Skeletal muscle tissue (tissue), 4 donors: ENCODE measurements around the gene COL23A1. TPM values are rescaled to one million over a fixed set of nuclear protein-coding genes. Genes with fewer than 3 reads are reported as not detected.

ENCODE experiments used
- H3K27ac ChIP-seq: one replicate; pipeline ENCODE4 v1.7.0; 2013; ENCODE audit warnings: mild to moderate bottlenecking, low read depth, low read length, inconsistent platforms
- H3K27me3 ChIP-seq, 3 donors: one replicate each; pipeline ENCODE4 v1.7.0; 2013; ENCODE audit warnings: low read length in 3 of 3; ENCODE audit not compliant: control insufficient read depth in 3 of 3, insufficient read depth in 3 of 3
- H3K36me3 ChIP-seq, 3 donors: one replicate each; pipeline ENCODE4 v1.7.0; 2013; ENCODE audit warnings: low read length in 3 of 3; ENCODE audit not compliant: control insufficient read depth in 3 of 3, insufficient read depth in 3 of 3
- H3K4me1 ChIP-seq, 3 donors: one replicate each; pipeline ENCODE4 v1.7.0; 2013; ENCODE audit warnings: low read length in 3 of 3, mild to moderate bottlenecking in 3 of 3; ENCODE audit not compliant: control insufficient read depth in 3 of 3, insufficient read depth in 3 of 3
- H3K4me3 ChIP-seq, 3 donors: one replicate each; pipeline ENCODE4 v1.7.0; 2013; ENCODE audit warnings: low read length in 3 of 3
- H3K9ac ChIP-seq, 3 donors: one replicate each; pipeline ENCODE4 v1.7.0; 2013; ENCODE audit warnings: low read length in 3 of 3, mild to moderate bottlenecking in 3 of 3, moderate library complexity in 2 of 3, low read depth in 1 of 3
- H3K9me3 ChIP-seq, 3 donors: one replicate each; pipeline ENCODE4 v1.7.0; 2013; ENCODE audit warnings: low read length in 3 of 3; ENCODE audit not compliant: control insufficient read depth in 3 of 3
- total RNA-seq: library from RNA; depleted of rRNA; stranded (reverse); fragments of >200 nt; gene quantifications from one replicate; pipeline ENCODE4 v1.2.3, GENCODE V29; 2014
- donor health status: Osteomylitis.

The COL23A1 gene
- total RNA-seq, 1 donor from 2014 or later: 0.52 TPM

GRCh38 chr5:178368274-178368673 is 221.9 kb downstream of the COL23A1 start:
- Histone ChIP-seq H3K4me1 (peaks cover 10 to 17% (median 11%) of the 10 kb centered on the region in 3 donors), H3K9ac (no peak overlapping the region), H3K4me3 (no peak overlapping the region), H3K36me3 (no peaks in the 10 kb centered on the region), H3K27ac (no peak overlapping the region), H3K27me3 (peaks cover 0 to 34% (median 14%) of the 10 kb centered on the region in 3 donors), H3K9me3 (no peaks in the 10 kb centered on the region)

DNA sequence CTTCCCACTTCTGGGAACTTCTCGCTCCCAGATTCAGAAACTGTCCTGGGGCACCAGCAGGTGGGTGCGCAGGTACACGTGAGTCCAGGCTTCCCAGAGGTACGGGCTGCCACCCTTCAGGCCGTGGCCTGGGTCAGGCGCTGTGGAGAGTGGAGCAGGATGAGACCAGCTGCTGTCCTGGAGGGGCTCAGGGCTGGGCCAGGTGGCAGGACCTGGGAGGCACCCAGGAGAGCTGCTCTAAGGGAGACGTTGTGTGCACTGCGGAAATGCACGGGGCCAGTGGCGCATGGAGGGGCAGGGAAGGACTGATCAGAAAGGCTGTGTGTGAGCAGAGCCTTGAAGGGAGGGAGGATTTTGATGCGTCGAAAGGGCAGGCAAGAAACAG is 222.5 kb downstream of the COL23A1 start:
- Histone ChIP-seq H3K27me3 (peaks cover 0 to 34% (median 11%) of the 10 kb centered on the region in 3 donors), H3K36me3 (no peaks in the 10 kb centered on the region), H3K9ac (no peak overlapping the region), H3K4me1 (peaks cover 10 to 19% (median 11%) of the 10 kb centered on the region in 3 donors), H3K4me3 (no peak overlapping the region), H3K9me3 (no peaks in the 10 kb centered on the region), H3K27ac (no peak overlapping the region)

DNA sequence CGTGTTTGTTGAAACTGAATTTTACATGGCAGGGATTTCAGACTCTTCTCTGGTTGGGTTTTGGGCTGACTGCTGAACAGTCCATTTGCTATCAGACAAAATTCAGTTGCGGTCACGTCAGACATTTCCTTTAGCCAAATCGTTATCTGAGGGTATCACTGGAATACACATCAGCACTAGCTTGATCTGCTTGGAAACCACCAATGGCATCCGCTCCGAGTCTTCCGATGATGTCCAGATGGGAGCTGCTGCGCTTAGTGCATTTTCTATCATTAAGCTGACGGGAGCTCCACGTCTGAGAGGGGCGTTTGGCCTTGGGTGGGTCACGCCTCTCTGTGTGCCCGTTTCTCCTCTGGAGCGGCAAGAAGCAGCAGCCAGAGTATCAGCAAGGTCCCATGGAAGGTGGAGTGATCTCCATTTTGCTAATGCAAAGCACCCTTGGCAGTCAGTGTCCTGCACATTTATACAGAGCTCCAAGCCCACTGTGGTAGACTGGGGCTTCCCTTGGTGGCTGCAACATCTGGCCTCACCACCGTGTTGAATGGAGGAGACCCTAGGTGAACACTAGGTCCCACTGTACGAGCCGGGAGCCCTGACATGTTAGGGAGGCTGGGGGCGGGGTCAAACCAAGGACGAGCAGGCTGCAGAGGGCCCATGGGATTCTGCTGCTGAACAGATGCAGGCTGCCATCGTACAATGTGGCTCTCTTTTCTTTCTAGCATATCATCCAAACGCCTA is 223.0 kb downstream of the COL23A1 start:
- no peaks in the 10 kb centered on the region for H3K36me3 ChIP-seq
- H3K27me3 ChIP-seq: peaks cover 0 to 30% (median 11%) of the 10 kb centered on the region in 3 donors
- no peaks in the 10 kb centered on the region for H3K9me3 ChIP-seq
- no peak overlapping the region for H3K4me3 ChIP-seq
- H3K27ac ChIP-seq: no peak overlapping the region
- H3K4me1 ChIP-seq: peaks cover 8 to 19% (median 11%) of the 10 kb centered on the region in 3 donors
- no peak overlapping the region for H3K9ac ChIP-seq

DNA sequence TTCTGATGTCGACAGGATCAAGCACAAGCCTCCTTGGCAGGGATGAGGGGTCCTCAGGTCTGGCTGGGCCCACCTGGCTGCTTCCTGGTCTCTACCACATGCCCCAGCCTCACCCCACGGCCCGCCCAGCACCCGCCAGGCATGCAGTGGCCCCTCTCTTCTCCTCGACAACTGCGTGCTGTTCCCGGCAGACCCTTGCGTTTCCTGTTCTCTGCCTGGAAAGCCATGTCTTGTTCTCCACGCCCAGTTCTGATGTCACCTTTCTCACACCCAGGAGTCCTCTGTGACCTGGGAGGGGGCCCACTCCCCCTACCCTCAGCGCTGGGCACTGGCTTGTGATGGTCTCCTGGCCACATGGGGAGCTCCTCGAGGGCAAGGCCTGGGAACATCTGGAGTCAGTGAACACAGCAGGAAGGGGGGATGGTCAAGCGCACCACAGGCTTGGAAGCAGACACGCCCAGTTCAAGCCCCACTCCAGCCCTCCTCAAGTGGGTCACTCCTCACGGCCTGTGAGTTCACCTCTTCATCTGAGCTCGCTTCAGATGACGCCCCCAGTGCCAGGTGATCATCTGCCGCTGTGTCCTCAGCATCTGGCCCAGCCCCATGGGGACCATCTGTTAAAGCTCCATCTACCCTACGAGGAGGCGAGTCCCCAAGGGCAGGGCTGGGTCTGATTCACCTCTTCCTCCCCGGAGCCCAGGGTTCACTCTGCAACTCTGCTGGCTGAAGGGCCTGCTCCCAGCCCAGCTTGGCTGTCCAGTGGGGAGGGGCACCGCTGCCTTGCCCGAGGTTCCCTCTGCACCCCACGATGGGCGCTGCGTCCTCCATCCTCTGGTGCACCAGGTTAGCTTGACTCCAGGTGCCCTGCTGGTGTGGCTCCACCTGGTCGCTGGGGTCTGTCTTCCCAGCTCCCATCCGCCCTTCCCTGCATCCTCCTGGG is 224.4 kb downstream of the COL23A1 start:
- Histone ChIP-seq H3K4me1 (peaks cover 0 to 9% (median 2%) of the 10 kb centered on the region in 3 donors), H3K9ac (no peak overlapping the region), H3K4me3 (no peak overlapping the region), H3K27ac (no peak overlapping the region), H3K36me3 (no peaks in the 10 kb centered on the region), H3K9me3 (no peaks in the 10 kb centered on the region), H3K27me3 (peaks cover 0 to 27% (median 11%) of the 10 kb centered on the region in 3 donors)

GRCh38 chr5:178364326-178364675 is 225.9 kb downstream of the COL23A1 start:
- Histone ChIP-seq H3K27me3 (peaks cover 0 to 32% (median 11%) of the 10 kb centered on the region in 3 donors), H3K4me1 (peaks cover 2 to 13% (median 3%) of the 10 kb centered on the region in 3 donors), H3K36me3 (no peaks in the 10 kb centered on the region), H3K9ac (no peak overlapping the region), H3K27ac (no peak overlapping the region), H3K4me3 (no peak overlapping the region), H3K9me3 (no peaks in the 10 kb centered on the region)

- no peak overlapping the region for H3K9ac ChIP-seq
- H3K36me3 ChIP-seq: no peaks in the 10 kb centered on the region
- H3K27ac ChIP-seq: no peak overlapping the region
- H3K27me3 ChIP-seq: peaks cover 0 to 38% (median 13%) of the 10 kb centered on the region in 3 donors
- H3K9me3 ChIP-seq: no peaks in the 10 kb centered on the region
- no peak overlapping the region for H3K4me3 ChIP-seq
- H3K4me1 ChIP-seq: peaks cover 2 to 13% (median 3%) of the 10 kb centered on the region in 3 donors
Measured at GRCh38 chr5:178363501-178364325, 226.5 kb downstream of the COL23A1 start.

DNA sequence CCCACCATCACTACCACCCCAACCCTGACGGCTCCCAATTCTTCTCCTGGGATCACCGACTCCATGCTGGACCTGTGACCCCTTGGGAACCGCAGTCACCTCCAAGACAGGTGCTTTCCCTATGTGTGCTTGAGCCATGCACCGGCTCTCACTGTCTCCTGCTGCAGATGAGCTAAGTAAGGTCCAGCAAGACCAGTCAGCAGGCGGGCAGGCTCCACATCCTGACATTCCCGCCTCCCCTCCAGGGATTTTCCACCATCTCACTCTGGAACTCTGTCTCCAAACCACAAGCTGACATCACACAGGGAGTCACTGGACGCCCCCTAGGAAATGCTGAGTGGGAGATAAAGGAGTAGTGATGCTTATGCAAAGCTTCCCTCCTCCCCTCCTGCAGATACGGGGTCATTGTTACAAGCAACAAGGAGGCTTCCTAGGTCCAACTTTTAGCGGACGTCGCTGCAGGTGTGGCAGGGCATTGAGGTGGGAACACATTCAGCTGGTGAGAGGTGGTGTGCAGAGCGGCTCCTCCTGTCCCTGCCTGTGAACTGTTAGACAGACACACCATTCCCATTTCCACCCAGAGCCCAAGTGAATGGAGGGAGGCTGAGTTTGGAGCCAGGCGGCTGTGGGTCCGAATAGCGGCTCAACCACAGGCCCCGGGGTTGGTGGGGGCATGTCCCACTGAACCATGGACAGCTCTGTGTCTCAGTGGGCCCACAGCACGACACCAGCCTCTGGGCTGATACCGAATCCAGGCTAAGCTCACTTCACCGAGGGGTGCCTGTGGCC is 228.3 kb downstream of the COL23A1 start:
- H3K4me1 ChIP-seq: peaks cover 2 to 17% (median 5%) of the 10 kb centered on the region in 3 donors
- H3K27me3 ChIP-seq: peaks cover 3 to 28% (median 6%) of the 10 kb centered on the region in 3 donors
- H3K4me3 ChIP-seq: no peak overlapping the region
- no peak overlapping the region for H3K9ac ChIP-seq
- no peak overlapping the region for H3K27ac ChIP-seq
- no peaks in the 10 kb centered on the region for H3K36me3 ChIP-seq
- H3K9me3 ChIP-seq: no peaks in the 10 kb centered on the region

DNA sequence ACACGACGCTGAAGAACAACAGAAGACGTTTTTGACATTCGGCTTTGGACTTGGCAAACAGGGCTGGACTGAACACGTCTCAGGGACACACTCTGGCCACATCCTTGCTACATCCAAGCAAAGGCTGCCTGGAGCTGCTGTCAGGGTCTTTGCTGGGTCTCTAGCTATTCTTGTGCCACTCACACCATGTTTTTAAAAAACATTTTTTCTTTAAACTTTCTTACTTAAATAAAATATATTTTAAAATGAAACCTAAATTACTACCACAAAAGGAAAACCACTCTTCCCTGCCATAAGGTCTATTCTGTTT is 229.3 kb downstream of the COL23A1 start:
- H3K4me1 ChIP-seq: peaks cover 12 to 27% (median 14%) of the 10 kb centered on the region in 3 donors
- no peaks in the 10 kb centered on the region for H3K36me3 ChIP-seq
- no peak overlapping the region for H3K4me3 ChIP-seq
- H3K27me3 ChIP-seq: peaks cover 8 to 27% (median 10%) of the 10 kb centered on the region in 3 donors
- H3K9me3 ChIP-seq: no peaks in the 10 kb centered on the region
- H3K9ac ChIP-seq: no peak overlapping the region
- no peak overlapping the region for H3K27ac ChIP-seq
